Naive thymus-derived CD4-positive, alpha-beta T cell (primary cell): ENCODE data around the gene LTB4R. TPM values are rescaled to one million over a fixed set of nuclear protein-coding genes. Genes with fewer than 3 reads are reported as not detected.

ENCODE experiments used
- ATAC-seq: fragments of 150-1000 bp; cut with Tn5 transposase; 2 replicates; pipeline ENCODE4 v1.10.0; 2021; ENCODE audit warnings: mild to moderate bottlenecking, moderate library complexity
- CTCF ChIA-PET: fragments of 350-600 bp; sonication (Branson Sonifier 250); formaldehyde crosslinking; loops from one replicate; lab custom pipeline; 2021; ENCODE audit warnings: antibody characterized with exemption; lab: Charles Lee
- POLR2A ChIA-PET: fragments of 350-600 bp; sonication (Branson Sonifier 250); formaldehyde crosslinking; loops from one replicate; lab custom pipeline; 2021; ENCODE audit warnings: antibody characterized with exemption, inconsistent platforms; lab: Charles Lee
- DNase-seq, 9 donors: peaks; one replicate each; pipeline versions ENCODE4 v3.0.0 to v3.0.0-alpha.2; 2020 to 2022; ENCODE audit warnings: mixed read lengths in 1 of 9
- H3K27ac ChIP-seq: one replicate; pipeline ENCODE4 v1.7.0; 2013; ENCODE audit warnings: mild to moderate bottlenecking, low read depth, low read length, moderate library complexity
- H3K27me3 ChIP-seq, 2 donors: one replicate each; pipeline ENCODE4 v1.7.0; 2013; ENCODE audit warnings: low read length in 2 of 2, mild to moderate bottlenecking in 2 of 2, moderate library complexity in 2 of 2; ENCODE audit not compliant: control insufficient read depth in 2 of 2, insufficient read depth in 2 of 2
- H3K36me3 ChIP-seq, 3 experiments: 1 replicate in 2 of 3; 2 replicates in 1 of 3; pipeline ENCODE4 v1.7.0; 2013; ENCODE audit warnings: low read length in 3 of 3, mild to moderate bottlenecking in 3 of 3, moderate library complexity in 1 of 3; ENCODE audit not compliant: insufficient read depth in 3 of 3, control insufficient read depth in 2 of 3
- H3K4me1 ChIP-seq, 2 donors: one replicate each; pipeline ENCODE4 v1.7.0; 2013; ENCODE audit warnings: low read length in 2 of 2, mild to moderate bottlenecking in 2 of 2, moderate library complexity in 1 of 2; ENCODE audit not compliant: control insufficient read depth in 2 of 2, insufficient read depth in 2 of 2
- H3K4me3 ChIP-seq: 2 replicates; pipeline ENCODE4 v1.7.0; 2013; ENCODE audit warnings: mild to moderate bottlenecking, low read length
- H3K9me3 ChIP-seq, 3 experiments: 1 replicate in 2 of 3; 2 replicates in 1 of 3; pipeline ENCODE4 v1.7.0; 2013; ENCODE audit warnings: low read length in 3 of 3; ENCODE audit not compliant: control insufficient read depth in 2 of 3
- H3K27ac Mint-ChIP-seq, 9 donors: one replicate each; pipeline ENCODE4 v1.8.0; 2020 to 2022; ENCODE audit warnings: mixed read lengths in 9 of 9, mild to moderate bottlenecking in 8 of 9, moderate library complexity in 5 of 9, inconsistent platforms in 2 of 9
- H3K27me3 Mint-ChIP-seq, 5 donors: one replicate each; pipeline ENCODE4 v1.8.0; 2021 to 2022; ENCODE audit warnings: mixed read lengths in 5 of 5, mild to moderate bottlenecking in 1 of 5
- H3K36me3 Mint-ChIP-seq, 5 donors: one replicate each; pipeline ENCODE4 v1.8.0; 2020 to 2022; ENCODE audit warnings: mixed read lengths in 5 of 5, mild to moderate bottlenecking in 3 of 5, inconsistent platforms in 1 of 5
- H3K4me1 Mint-ChIP-seq, 7 donors: one replicate each; pipeline ENCODE4 v1.8.0; 2020 to 2022; ENCODE audit warnings: mixed read lengths in 7 of 7, mild to moderate bottlenecking in 3 of 7, inconsistent platforms in 1 of 7
- H3K4me3 Mint-ChIP-seq, 10 donors: one replicate each; pipeline ENCODE4 v1.8.0; 2020 to 2022; ENCODE audit warnings: mild to moderate bottlenecking in 10 of 10, mixed read lengths in 10 of 10, moderate library complexity in 6 of 10, inconsistent platforms in 2 of 10
- H3K9me3 Mint-ChIP-seq, 11 donors: one replicate each; pipeline ENCODE4 v1.8.0; 2020 to 2022; ENCODE audit warnings: mixed read lengths in 11 of 11, mild to moderate bottlenecking in 4 of 11, inconsistent platforms in 1 of 11, moderate library complexity in 1 of 11
- intact Hi-C, 2 donors: fragments of 100-400 bp; cut with micrococcal nuclease; formaldehyde crosslinking; loops; one replicate each; pipeline ENCODE4 v1.15.1; 2023
- polyA plus RNA-seq, 2 donors: library from polyadenylated mRNA; unstranded; fragments of 300-500 nt; fragmentation: Illumina TruSeq; gene quantifications; one replicate each; pipeline ENCODE4 v1.2.3, GENCODE V29; 2021
- total RNA-seq, 6 experiments: library from RNA in 5 of 6; stranded (reverse) in 5 of 6; gene quantifications; 1 replicate in 5 of 6; 2 replicates in 1 of 6; pipeline ENCODE4 v1.2.3 and lab custom pipeline; 2021 to 2026

LTB4R gene
- total and polyA plus RNA-seq, 7 experiments from 2014 or later = 9.1 to 28.8 (median 14.2) TPM

- CTCF ChIA-PET = interaction anchor here (0.7 to 2.3 kb wide), 3 partner anchors 53 to 65 kb away, joined by 3 to 19 read pairs (median 3); no protein-coding TSS in a partner anchor
- no peaks in the 10 kb centered on the region for H3K9me3 ChIP-seq
- peaks cover 12 to 26% of the 10 kb centered on the region in 2 donors for H3K4me1 ChIP-seq
- peak overlapping the region; percentile 43 for H3K4me3 ChIP-seq
- H3K27me3 ChIP-seq = peaks cover 10 to 23% of the 10 kb centered on the region in 2 donors
- H3K27ac ChIP-seq = no peak overlapping the region
- intact Hi-C loops = loop anchor here in 1 of 2 donors (2.0 to 5.0 kb wide), 3 partner anchors 26 to 45 kb away; no protein-coding TSS in a partner anchor
- H3K27me3 Mint-ChIP-seq = peaks cover 33 to 67% (median 43%) of the 10 kb centered on the region in 5 donors
- POLR2A ChIA-PET = interaction anchor here (0.5 to 2.1 kb wide), 4 partner anchors 32 to 64 kb away, joined by 3 to 27 read pairs (median 5); partner anchors contain the start of genes ADCY4, CBLN3 and KHNYN
- H3K36me3 ChIP-seq = no peaks in the 10 kb centered on the region
- H3K27ac Mint-ChIP-seq = peak overlapping the region in 1 of 9 donors; percentile 45
- peaks cover 0 to 2% (median 0%) of the 10 kb centered on the region in 11 donors for H3K9me3 Mint-ChIP-seq
- H3K4me1 Mint-ChIP-seq = peaks cover 23 to 36% (median 29%) of the 10 kb centered on the region in 7 donors
- no peaks in the 10 kb centered on the region for H3K36me3 Mint-ChIP-seq
- H3K4me3 Mint-ChIP-seq = peak overlapping the region; percentile 54 to 88 (median 82)
- peak; percentile 51 for ATAC-seq
- peak in 7 of 9 donors; percentile 12 to 25 (median 19) for DNase-seq
These were observed 55.6 kb downstream of the LTB4R start for GRCh38 chr14:24366721-24367513.

Other genes with a start within 250 kb of the LTB4R start
Only the 30 nearest of the 33 such genes appear.
- gene DCAF11, start 196.7 kb upstream of the LTB4R start, total RNA-seq = 10 to 100 TPM; 71.9 to 90.1 (median 83.3) TPM
- gene DCAF11, start 196.7 kb upstream of the LTB4R start, polyA plus RNA-seq = 10 to 100 TPM; 69.1 to 97.0 TPM
- 1 to 10 TPM; 2.1 to 4.5 (median 3.8) TPM for gene NRL, start 196.6 kb upstream of the LTB4R start, total RNA-seq
- 1 to 10 TPM; 2.2 to 2.6 TPM for gene NRL, start 196.6 kb upstream of the LTB4R start, polyA plus RNA-seq
- gene FITM1, start 180.8 kb upstream of the LTB4R start, total RNA-seq = 1 to 10 TPM; 1.8 to 4.3 (median 2.0) TPM
- gene FITM1, start 180.8 kb upstream of the LTB4R start, polyA plus RNA-seq = 1 to 10 TPM in 1 of 2 donors, under 1 TPM in 1; 0.48 to 1.2 TPM
- 100 to 1,000 TPM; 189 to 583 (median 202) TPM for gene PSME1, start 175.3 kb upstream of the LTB4R start, total RNA-seq
- 100 to 1,000 TPM; 698 to 703 TPM for gene PSME1, start 175.3 kb upstream of the LTB4R start, polyA plus RNA-seq
- gene EMC9, start 169.9 kb upstream of the LTB4R start, total RNA-seq = 10 to 100 TPM in 4 of 5 experiments, 1 to 10 TPM in 1; 9.0 to 25.5 (median 22.3) TPM
- 10 to 100 TPM in 1 of 2 donors, 1 to 10 TPM in 1; 9.6 to 12.4 TPM for gene EMC9, start 169.9 kb upstream of the LTB4R start, polyA plus RNA-seq
- gene PSME2, start 164.9 kb upstream of the LTB4R start, total RNA-seq = 100 to 1,000 TPM; 120 to 777 (median 143) TPM
- gene PSME2, start 164.9 kb upstream of the LTB4R start, polyA plus RNA-seq = 100 to 1,000 TPM; 402 to 435 TPM
- 100 to 1,000 TPM in 1 of 5 experiments, 10 to 100 TPM in 4; 64.0 to 151 (median 95.4) TPM for gene RNF31, start 164.0 kb upstream of the LTB4R start, total RNA-seq
- 10 to 100 TPM; 40.9 to 48.1 TPM for gene RNF31, start 164.0 kb upstream of the LTB4R start, polyA plus RNA-seq
- gene IRF9, start 150.2 kb upstream of the LTB4R start, total RNA-seq = 100 to 1,000 TPM; 133 to 337 (median 189) TPM
- 100 to 1,000 TPM in 1 of 2 donors, 10 to 100 TPM in 1; 73.3 to 110 TPM for gene IRF9, start 150.2 kb upstream of the LTB4R start, polyA plus RNA-seq
- gene REC8, start 139.4 kb upstream of the LTB4R start, total RNA-seq = 10 to 100 TPM; 20.3 to 80.5 (median 68.6) TPM
- 10 to 100 TPM in 1 of 2 donors, 1 to 10 TPM in 1; 4.4 to 10.7 TPM for gene REC8, start 139.4 kb upstream of the LTB4R start, polyA plus RNA-seq
- 10 to 100 TPM; 21.5 to 45.2 (median 42.2) TPM for gene IPO4, start 122.7 kb upstream of the LTB4R start, total RNA-seq
- 10 to 100 TPM; 17.5 to 36.2 TPM for gene IPO4, start 122.7 kb upstream of the LTB4R start, polyA plus RNA-seq
- gene TM9SF1, start 116.1 kb upstream of the LTB4R start, total RNA-seq = 10 to 100 TPM; 16.2 to 40.5 (median 19.2) TPM
- 10 to 100 TPM; 32.1 to 34.4 TPM for gene TM9SF1, start 116.1 kb upstream of the LTB4R start, polyA plus RNA-seq
- gene TSSK4, start 105.8 kb upstream of the LTB4R start, total RNA-seq = 1 to 10 TPM in 2 of 5 experiments, under 1 TPM in 2, not detected in 1; 0.22 to 1.9 (median 1.1) TPM
- gene TSSK4, start 105.8 kb upstream of the LTB4R start, polyA plus RNA-seq = 1 to 10 TPM; 1.0 to 1.4 TPM
- 100 to 1,000 TPM in 1 of 5 experiments, 10 to 100 TPM in 4; 79.1 to 101 (median 85.7) TPM for gene CHMP4A, start 98.0 kb upstream of the LTB4R start, total RNA-seq
- 100 to 1,000 TPM; 121 to 140 TPM for gene CHMP4A, start 98.0 kb upstream of the LTB4R start, polyA plus RNA-seq
- 10 to 100 TPM in 3 of 5 experiments, 1 to 10 TPM in 2; 5.5 to 18.5 (median 14.2) TPM for gene MDP1, start 95.4 kb upstream of the LTB4R start, total RNA-seq
- 10 to 100 TPM; 33.1 to 36.4 TPM for gene MDP1, start 95.4 kb upstream of the LTB4R start, polyA plus RNA-seq
- 100 to 1,000 TPM in 3 of 5 experiments, 10 to 100 TPM in 2; 73.5 to 175 (median 106) TPM for gene NEDD8, start 79.1 kb upstream of the LTB4R start, total RNA-seq
- gene NEDD8, start 79.1 kb upstream of the LTB4R start, polyA plus RNA-seq = 100 to 1,000 TPM; 254 to 340 TPM
- 10 to 100 TPM; 38.2 to 91.6 (median 69.5) TPM for gene GMPR2, start 78.6 kb upstream of the LTB4R start, total RNA-seq
- gene GMPR2, start 78.6 kb upstream of the LTB4R start, polyA plus RNA-seq = 100 to 1,000 TPM in 1 of 2 donors, 10 to 100 TPM in 1; 99.9 to 107 TPM
- gene TINF2, start 68.9 kb upstream of the LTB4R start, total RNA-seq = 100 to 1,000 TPM; 133 to 150 (median 139) TPM
- 100 to 1,000 TPM; 143 to 186 TPM for gene TINF2, start 68.9 kb upstream of the LTB4R start, polyA plus RNA-seq
- gene TGM1, start 48.3 kb upstream of the LTB4R start, total RNA-seq = 10 to 100 TPM in 1 of 5 experiments, 1 to 10 TPM in 4; 4.8 to 12.9 (median 7.1) TPM
- gene TGM1, start 48.3 kb upstream of the LTB4R start, polyA plus RNA-seq = not detected
- gene RABGGTA, start 39.9 kb upstream of the LTB4R start, total RNA-seq = 10 to 100 TPM; 49.7 to 76.5 (median 55.5) TPM
- gene RABGGTA, start 39.9 kb upstream of the LTB4R start, polyA plus RNA-seq = 10 to 100 TPM; 17.9 to 36.3 TPM
- 10 to 100 TPM; 25.2 to 37.0 (median 33.3) TPM for gene DHRS1, start 11.7 kb upstream of the LTB4R start, total RNA-seq
- 10 to 100 TPM; 21.3 to 38.4 TPM for gene DHRS1, start 11.7 kb upstream of the LTB4R start, polyA plus RNA-seq
- gene NOP9, start 11.7 kb upstream of the LTB4R start, total RNA-seq = 10 to 100 TPM; 22.7 to 39.5 (median 29.8) TPM
- gene NOP9, start 11.7 kb upstream of the LTB4R start, polyA plus RNA-seq = 1 to 10 TPM; 1.7 to 1.8 TPM
- gene CIDEB, start 3.5 kb upstream of the LTB4R start, total RNA-seq = 10 to 100 TPM; 16.4 to 31.5 (median 22.7) TPM
- 10 to 100 TPM; 18.7 to 19.3 TPM for gene CIDEB, start 3.5 kb upstream of the LTB4R start, polyA plus RNA-seq
- gene LTB4R2, start 1.4 kb upstream of the LTB4R start, total RNA-seq = 10 to 100 TPM; 13.9 to 26.8 (median 17.5) TPM
- gene LTB4R2, start 1.4 kb upstream of the LTB4R start, polyA plus RNA-seq = 1 to 10 TPM; 2.1 to 2.7 TPM
- gene ADCY4, start 23.6 kb downstream of the LTB4R start, total RNA-seq = 10 to 100 TPM in 1 of 5 experiments, 1 to 10 TPM in 4; 4.6 to 10.2 (median 6.1) TPM
- under 1 TPM in 1 of 2 donors, not detected in 1; 0.25 TPM for gene ADCY4, start 23.6 kb downstream of the LTB4R start, polyA plus RNA-seq
- gene RIPK3, start 28.5 kb downstream of the LTB4R start, total RNA-seq = 10 to 100 TPM; 19.9 to 47.5 (median 36.8) TPM
- 10 to 100 TPM in 1 of 2 donors, 1 to 10 TPM in 1; 8.2 to 11.7 TPM for gene RIPK3, start 28.5 kb downstream of the LTB4R start, polyA plus RNA-seq
- gene NFATC4, start 56.7 kb downstream of the LTB4R start, total RNA-seq = not detected
- not detected for gene NFATC4, start 56.7 kb downstream of the LTB4R start, polyA plus RNA-seq
- 1 to 10 TPM in 1 of 5 experiments, under 1 TPM in 4; 0.08 to 1.3 (median 0.11) TPM for gene NYNRIN, start 87.5 kb downstream of the LTB4R start, total RNA-seq
- not detected for gene NYNRIN, start 87.5 kb downstream of the LTB4R start, polyA plus RNA-seq
- gene CBLN3, start 118.2 kb downstream of the LTB4R start, total RNA-seq = 10 to 100 TPM in 1 of 5 experiments, 1 to 10 TPM in 4; 2.0 to 13.9 (median 2.9) TPM
- gene CBLN3, start 118.2 kb downstream of the LTB4R start, polyA plus RNA-seq = under 1 TPM in 1 of 2 donors, not detected in 1; 0.24 TPM
- 100 to 1,000 TPM in 4 of 5 experiments, 10 to 100 TPM in 1; 96.9 to 139 (median 129) TPM for gene KHNYN, start 118.5 kb downstream of the LTB4R start, total RNA-seq
- gene KHNYN, start 118.5 kb downstream of the LTB4R start, polyA plus RNA-seq = 10 to 100 TPM; 12.7 to 18.9 TPM
- 100 to 1,000 TPM in 2 of 5 experiments, 10 to 100 TPM in 3; 64.7 to 137 (median 96.2) TPM for gene SDR39U1, start 131.3 kb downstream of the LTB4R start, total RNA-seq
- 100 to 1,000 TPM in 1 of 2 donors, 10 to 100 TPM in 1; 91.8 to 104 TPM for gene SDR39U1, start 131.3 kb downstream of the LTB4R start, polyA plus RNA-seq